MG63 (cell line): ENCODE data around the gene NEURL1B. TPM values are rescaled to one million over a fixed set of nuclear protein-coding genes. Genes with fewer than 3 reads are reported as not detected.

Experiments
- DNase-seq: peaks from one replicate; pipeline ENCODE4 v3.0.0-alpha.2; 2020
- H3K27me3 ChIP-seq: fragments of 250-450 bp; sonication (Bioruptor Pico); 2 replicates; pipeline ENCODE4 v1.5.1; 2020; ENCODE audit warnings: mild to moderate bottlenecking, moderate library complexity
- H3K36me3 ChIP-seq: fragments of 250-450 bp; sonication (Bioruptor Pico); 2 replicates; pipeline ENCODE4 v1.5.1; 2020; ENCODE audit warnings: mild to moderate bottlenecking, moderate library complexity
- H3K4me3 ChIP-seq: fragments of 250-450 bp; sonication (Bioruptor Pico); 2 replicates; pipeline ENCODE4 v1.5.1; 2020; ENCODE audit warnings: mild to moderate bottlenecking, moderate library complexity
- H3K9me3 ChIP-seq: fragments of 250-450 bp; sonication (Bioruptor Pico); 2 replicates; pipeline ENCODE4 v1.5.1; 2020; ENCODE audit warnings: mild to moderate bottlenecking, moderate library complexity
- total RNA-seq: library from RNA; depleted of rRNA; stranded (reverse); fragments of >200 nt; shearing (Covaris generic); gene quantifications from 2 replicates; pipeline ENCODE4 v1.2.3, GENCODE V29; 2014; ENCODE audit warnings: low replicate concordance; rRNA removed

Gene NEURL1B
- total RNA-seq, 1 experiment from 2014 or later = 6.3 TPM

- no peaks in the 10 kb centered on the region for H3K27me3 ChIP-seq
- no peaks in the 10 kb centered on the region for H3K36me3 ChIP-seq
- H3K9me3 ChIP-seq = no peaks in the 10 kb centered on the region
- no peak overlapping the region for H3K4me3 ChIP-seq
- no peak for DNase-seq
These were observed 91.3 kb downstream of the NEURL1B start for GRCh38 chr5:172732201-172732865.

GRCh38 chr5:172733131-172733973, 92.3 kb downstream of the NEURL1B start:
- no peaks in the 10 kb centered on the region for H3K9me3 ChIP-seq
- peak; percentile 94 for DNase-seq
- no peaks in the 10 kb centered on the region for H3K27me3 ChIP-seq
- no peaks in the 10 kb centered on the region for H3K36me3 ChIP-seq
- H3K4me3 ChIP-seq = no peak overlapping the region

- Histone ChIP-seq H3K27me3 (no peaks in the 10 kb centered on the region), H3K4me3 (no peak overlapping the region), H3K9me3 (no peaks in the 10 kb centered on the region), H3K36me3 (no peaks in the 10 kb centered on the region)
- DNase-seq = no peak
These were observed 92.9 kb downstream of the NEURL1B start for GRCh38 chr5:172733974-172734346.

GRCh38 chr5:172735141-172735831, 94.2 kb downstream of the NEURL1B start:
- H3K27me3 ChIP-seq = no peaks in the 10 kb centered on the region
- no peak for DNase-seq
- H3K4me3 ChIP-seq = no peak overlapping the region

GRCh38 chr5:172736508-172737135, 95.6 kb downstream of the NEURL1B start:
- H3K9me3 ChIP-seq = no peaks in the 10 kb centered on the region
- no peak for DNase-seq
- no peak overlapping the region for H3K4me3 ChIP-seq
- H3K27me3 ChIP-seq = no peaks in the 10 kb centered on the region
- no peaks in the 10 kb centered on the region for H3K36me3 ChIP-seq

More at GRCh38 chr5:172735141-172735831, 94.2 kb downstream of the NEURL1B start:
- Histone ChIP-seq H3K9me3 (no peaks in the 10 kb centered on the region), H3K36me3 (no peaks in the 10 kb centered on the region)

GRCh38 chr5:172739375-172739774, 98.3 kb downstream of the NEURL1B start:
- DNase-seq = no peak
- Histone ChIP-seq H3K27me3 (no peaks in the 10 kb centered on the region), H3K4me3 (no peak overlapping the region), H3K36me3 (no peaks in the 10 kb centered on the region), H3K9me3 (no peaks in the 10 kb centered on the region)

GRCh38 chr5:172740428-172741205, 99.6 kb downstream of the NEURL1B start:
- peak; percentile 94 for DNase-seq
- H3K27me3 ChIP-seq = no peaks in the 10 kb centered on the region
- H3K4me3 ChIP-seq = no peak overlapping the region
- H3K9me3 ChIP-seq = no peaks in the 10 kb centered on the region
- no peaks in the 10 kb centered on the region for H3K36me3 ChIP-seq

Other genes with a start within 250 kb of the NEURL1B start
- 4.4 and 15.2 TPM in 2 replicates for gene SH3PXD2B, start 186.7 kb upstream of the NEURL1B start, total RNA-seq
- 80.6 and 99.2 TPM in 2 replicates for gene DUSP1, start 129.9 kb downstream of the NEURL1B start, total RNA-seq
- 65.6 and 98.8 TPM in 2 replicates for gene ERGIC1, start 193.0 kb downstream of the NEURL1B start, total RNA-seq